ENCODE results near the gene KIF3C. TPM values are rescaled to one million over a fixed set of nuclear protein-coding genes. Genes with fewer than 3 reads are reported as not detected.
"Not testable (repeated sequence)": the region's sequence is repeated elsewhere in the genome, so short reads cannot be mapped to it uniquely, and the experiment has no call there.

KIF3C gene
- total and polyA plus RNA-seq, 2 donors (not counting 3 experiments of a cell fraction or from before 2014, with no cell fraction given) = 11.4 to 40.7 TPM

DNA sequence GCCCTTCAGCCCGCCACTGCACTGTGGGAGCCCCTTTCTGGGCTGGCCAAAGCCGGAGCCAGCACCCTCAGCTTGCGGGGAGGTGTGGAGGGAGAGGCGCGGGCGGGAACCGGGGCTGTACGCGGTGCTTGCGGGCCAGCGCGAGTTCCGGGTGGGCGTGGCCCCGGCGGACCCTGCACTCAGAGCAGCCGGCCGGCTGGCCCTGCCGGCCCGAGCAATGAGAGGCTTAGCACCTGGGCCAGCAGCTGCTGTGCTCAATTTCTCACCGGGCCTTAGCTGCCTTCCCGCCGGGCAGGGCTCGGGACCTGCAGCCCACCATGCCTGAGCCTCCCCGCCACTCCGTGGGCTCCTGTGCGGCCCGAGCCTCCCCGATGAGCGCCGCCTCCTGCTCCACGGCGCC lies 66.9 kb downstream of the KIF3C start:
- H3K27me3 ChIP-seq (ENCODE audit: control insufficient read depth in 2 of 2, insufficient read depth in 2 of 2, low read length in 2 of 2); CTCF ChIA-PET; H3K27ac ChIP-seq (ENCODE audit: insufficient read depth, low read depth, low read length); H3K9ac ChIP-seq (replicated peaks; ENCODE audit: extremely low read depth, insufficient read depth, low read length); H2AFZ ChIP-seq (ENCODE audit: low read depth, low read length); DNase-seq (ENCODE audit: low read depth, low spot score); FAIRE-seq; H4K20me1 ChIP-seq (replicated peaks; ENCODE audit: control insufficient read depth, extremely low read depth, insufficient read depth, low read length); H3K9me1 ChIP-seq (replicated peaks; ENCODE audit: control insufficient read depth, extremely low read depth, insufficient read depth, low read length); H3K4me3 ChIP-seq (replicated peaks in 1 of 3; ENCODE audit: insufficient read depth in 1 of 3, low read depth in 1 of 3, low read length in 3 of 3); H3K4me1 ChIP-seq (ENCODE audit: control insufficient read depth, extremely low read depth, insufficient read depth, low read length); BruUV-seq (replicated peaks); H3K79me2 ChIP-seq (ENCODE audit: control insufficient read depth, insufficient read depth, low read length); dilution Hi-C loops (cut with MboI; ENCODE audit: extremely low pct_ligation_motif_present, low sequenced_read_pairs); POLR2A ChIA-PET; H3K36me3 ChIP-seq (ENCODE audit: control insufficient read depth in 2 of 2, extremely low read depth in 1 of 2, insufficient read depth in 2 of 2, low read length in 2 of 2); H3K4me2 ChIP-seq (ENCODE audit: insufficient read depth, low read length); intact Hi-C loops (cut with micrococcal nuclease); H3K9me3 ChIP-seq (replicated peaks; ENCODE audit: control insufficient read depth, insufficient read depth, low read length): not testable (repeated sequence)

DNA sequence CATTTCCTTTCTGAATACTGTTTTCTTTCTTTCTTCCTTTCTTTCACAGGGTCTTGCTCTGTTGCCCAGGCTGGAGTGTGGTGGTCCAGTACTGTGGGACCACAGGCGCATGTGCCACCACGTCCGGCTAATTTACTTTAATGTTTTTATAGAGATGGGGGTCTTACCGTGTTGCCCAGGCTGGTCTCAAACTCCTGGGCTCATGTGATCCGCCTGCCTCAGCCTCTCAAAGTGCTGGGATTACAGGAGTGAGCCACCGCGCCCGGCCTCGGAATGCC lies 68.7 kb downstream of the KIF3C start:
- H3K9me1 ChIP-seq (replicated peaks; ENCODE audit: control insufficient read depth, extremely low read depth, insufficient read depth, low read length); H3K9ac ChIP-seq (replicated peaks; ENCODE audit: extremely low read depth, insufficient read depth, low read length); H3K9me3 ChIP-seq (replicated peaks; ENCODE audit: control insufficient read depth, insufficient read depth, low read length); H2AFZ ChIP-seq (ENCODE audit: low read depth, low read length); H3K27ac ChIP-seq (ENCODE audit: insufficient read depth, low read depth, low read length); FAIRE-seq; H3K4me2 ChIP-seq (ENCODE audit: insufficient read depth, low read length); dilution Hi-C loops (cut with MboI; ENCODE audit: extremely low pct_ligation_motif_present, low sequenced_read_pairs); H3K4me3 ChIP-seq (replicated peaks in 1 of 3; ENCODE audit: insufficient read depth in 1 of 3, low read depth in 1 of 3, low read length in 3 of 3); H3K36me3 ChIP-seq (ENCODE audit: control insufficient read depth in 2 of 2, extremely low read depth in 1 of 2, insufficient read depth in 2 of 2, low read length in 2 of 2); H3K27me3 ChIP-seq (ENCODE audit: control insufficient read depth in 2 of 2, insufficient read depth in 2 of 2, low read length in 2 of 2); BruUV-seq (replicated peaks); H3K4me1 ChIP-seq (ENCODE audit: control insufficient read depth, extremely low read depth, insufficient read depth, low read length); DNase-seq (ENCODE audit: low read depth, low spot score); CTCF ChIA-PET; H4K20me1 ChIP-seq (replicated peaks; ENCODE audit: control insufficient read depth, extremely low read depth, insufficient read depth, low read length); H3K79me2 ChIP-seq (ENCODE audit: control insufficient read depth, insufficient read depth, low read length); POLR2A ChIA-PET; intact Hi-C loops (cut with micrococcal nuclease): not testable (repeated sequence)

Data from endothelial cell of umbilical vein (primary cell).